Lower leg skin (tissue), 4 donors: ENCODE results near the gene ZSCAN23. TPM values are rescaled to one million over a fixed set of nuclear protein-coding genes. Genes with fewer than 3 reads are reported as not detected.

Experiments
- DNase-seq, 2 donors: peaks; one replicate each; pipeline ENCODE4 v3.0.0-alpha.2; 2019; ENCODE audit warnings: low spot score in 2 of 2
- H3K4me3 ChIP-seq: fragments of 200-600 bp; sonication (generic); 2 replicates; pipeline ENCODE4 v1.5.1; 2017; ENCODE audit warnings: mild to moderate bottlenecking, low read depth; ENCODE audit not compliant: poor library complexity, severe bottlenecking
- CTCF ChIP-seq, 3 donors: fragments of 450-650 bp; IDR thresholded peaks; one replicate each; pipeline ENCODE4 v1.5.1; 2016; ENCODE audit warnings: antibody characterized with exemption in 3 of 3, mild to moderate bottlenecking in 3 of 3, moderate library complexity in 2 of 3
- POLR2A ChIP-seq, 2 donors: fragments of 450-650 bp; IDR thresholded peaks; one replicate each; pipeline ENCODE4 v1.6.1; 2016 to 2017; ENCODE audit warnings: antibody characterized with exemption in 2 of 2, mild to moderate bottlenecking in 1 of 2, moderate library complexity in 1 of 2
- WGBS, 2 donors: methylation state at CpG; one replicate each; pipeline ENCODE4 v1.1.5; 2018; 5-methylcytosine and 5-hydroxymethylcytosine counted together
- intact Hi-C: fragments of 100-400 bp; cut with DNase I; formaldehyde crosslinking; loops from one replicate; pipeline ENCODE4 v1.15.0; 2023; ENCODE audit warnings: low total_unique reads
- total RNA-seq, 4 donors: library from RNA; depleted of rRNA; stranded (reverse); fragments of >200 nt; gene quantifications; one replicate each; pipeline ENCODE4 v1.1.0, GENCODE V29; 2016

Gene ZSCAN23
- total RNA-seq, 4 donors from 2014 or later, result 0.25 to 1.2 (median 0.65) TPM; not detected in 1

GRCh38 chr6:28425944-28426541, 17.2 kb downstream of the ZSCAN23 start:
- no peak for DNase-seq
- 86 to 88% methylated on average over 4 of the region's 4 CpGs for WGBS, 2 donors
- TF ChIP-seq CTCF (IDR thresholded peaks at IDR 0.05), result no peak
- no peak for TF ChIP-seq POLR2A (IDR thresholded peaks at IDR 0.05)
- intact Hi-C loops, result no loop called here
- H3K4me3 ChIP-seq, result no peak overlapping the region

- no peak for TF ChIP-seq CTCF (IDR thresholded peaks at IDR 0.05)
- no peak for DNase-seq
- no peak overlapping the region for H3K4me3 ChIP-seq
- intact Hi-C loops, result loop anchor here (5.0 kb wide), 1 partner anchor 608 kb away; no protein-coding TSS in a partner anchor
These were observed 19.1 kb downstream of the ZSCAN23 start for GRCh38 chr6:28424163-28424562.

- intact Hi-C loops, result loop anchor here (5.0 kb wide), 1 partner anchor 609 kb away; no protein-coding TSS in a partner anchor
- DNase-seq, result no peak
- no peak overlapping the region for H3K4me3 ChIP-seq
- no peak for TF ChIP-seq CTCF (IDR thresholded peaks at IDR 0.05)
- no peak for TF ChIP-seq POLR2A (IDR thresholded peaks at IDR 0.05)
- 94 to 100% methylated on average over 1 of the region's 1 CpG for WGBS, 2 donors
These were observed 19.7 kb downstream of the ZSCAN23 start for GRCh38 chr6:28423546-28423945.

- intact Hi-C loops, result no loop called here
- H3K4me3 ChIP-seq, result no peak overlapping the region
- TF ChIP-seq CTCF (IDR thresholded peaks at IDR 0.05) (no peak), POLR2A (IDR thresholded peaks at IDR 0.05) (no peak)
- no peak for DNase-seq
These were observed 29.6 kb downstream of the ZSCAN23 start for GRCh38 chr6:28413681-28414080.

DNA sequence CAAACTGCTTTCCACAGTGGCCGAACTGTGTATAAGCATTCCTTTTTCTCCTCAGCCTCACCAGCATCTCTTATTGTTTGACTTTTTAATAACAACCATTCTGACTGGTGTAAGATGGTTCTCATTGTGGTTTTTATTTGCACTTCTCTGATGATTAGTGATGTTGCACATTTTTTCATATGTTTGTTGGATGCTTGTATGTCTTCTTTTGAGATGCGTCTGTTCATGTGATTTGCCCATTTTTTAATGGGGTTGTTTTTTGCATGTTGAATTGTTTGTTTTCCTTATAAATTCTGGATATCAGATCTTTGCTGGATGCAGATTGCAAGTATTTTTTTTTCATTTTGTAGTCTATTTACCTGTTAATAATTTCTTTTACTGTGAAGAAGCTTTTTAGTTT, 32.5 kb downstream of the ZSCAN23 start:
- no peak for TF ChIP-seq CTCF (IDR thresholded peaks at IDR 0.05)
- TF ChIP-seq POLR2A (IDR thresholded peaks at IDR 0.05), result no peak
- WGBS, 2 donors, result 92 to 99% methylated on average over 2 of the region's 2 CpGs
- intact Hi-C loops, result no loop called here
- no peak for DNase-seq
- H3K4me3 ChIP-seq, result no peak overlapping the region
